HepG2 (cell line): Measurements from ENCODE around the gene AXDND1. TPM values are rescaled to one million over a fixed set of nuclear protein-coding genes. Genes with fewer than 3 reads are reported as not detected.
A peak's percentile ranks its signal among the peaks of the same experiment; 100 is the strongest.

ENCODE experiments used
- ATAC-seq: fragments of 200-7000 bp; cut with Tn5 transposase; 3 replicates; pipeline ENCODE4 v1.9.1; 2020; ENCODE audit warnings: mild to moderate bottlenecking, moderate library complexity
- BruUV-seq: library from RNA; stranded (reverse); fragments of 400-500 nt; replicated peaks from 2 replicates; lab custom pipeline; 2021; lab: Mats Ljungman, UMichigan
- CTCF ChIA-PET: fragments of 300-600 bp; formaldehyde crosslinking; extraction: SDS; loops from one replicate; lab custom pipeline; 2021; ENCODE audit warnings: low total read pairs, inconsistent platforms, low intra/inter-chr PET ratio; lab: Yijun Ruan, JAX
- POLR2A ChIA-PET: fragments of 350-600 bp; sonication (Branson Sonifier 250); formaldehyde crosslinking; loops from one replicate; lab custom pipeline; 2020; ENCODE audit warnings: antibody characterized with exemption, inconsistent platforms; lab: Yijun Ruan, JAX
- DNase-seq: peaks from one replicate; pipeline ENCODE4 v3.0.0-alpha.2; 2015; ENCODE audit warnings: low spot score
- FAIRE-seq: peaks from 3 replicates; lab custom pipeline; 2011; peaks lifted over from hg19 to GRCh38; lab: Jason Lieb, UNC
- H2AFZ ChIP-seq: one replicate; pipeline ENCODE4 v1.6.1; 2011; ENCODE audit warnings: low read length, inconsistent platforms
- H3K27ac ChIP-seq: fragments of 300-600 bp; 3 replicates; pipeline ENCODE4 v1.8.0; 2011; ENCODE audit warnings: mixed run types, mild to moderate bottlenecking, mixed read lengths, low read length, inconsistent platforms; ENCODE audit not compliant: insufficient read depth; ENCODE audit errors: extremely low read length
- H3K27me3 ChIP-seq, 2 experiments: fragments of 200-600 bp in 1 of 2; 2 replicates in 1 of 2; 3 replicates in 1 of 2; pipeline versions ENCODE4 v1.6.0 to v1.8.0; 2011; ENCODE audit warnings: low read length in 2 of 2, mild to moderate bottlenecking in 2 of 2, moderate library complexity in 2 of 2, inconsistent platforms in 1 of 2; ENCODE audit not compliant: insufficient read depth in 2 of 2, control insufficient read depth in 1 of 2
- H3K36me3 ChIP-seq, 2 experiments: fragments of 200-600 bp in 1 of 2; replicated peaks in 1 of 2; 2 replicates in 1 of 2; 3 replicates in 1 of 2; pipeline versions ENCODE4 v1.5.1 to v1.8.0; 2011; ENCODE audit warnings: low read length in 2 of 2, inconsistent platforms in 1 of 2; ENCODE audit not compliant: insufficient read depth in 2 of 2, control insufficient read depth in 1 of 2
- H3K4me1 ChIP-seq: 2 replicates; pipeline ENCODE4 v1.5.1; 2012; ENCODE audit warnings: low read length, inconsistent platforms; ENCODE audit not compliant: insufficient read depth
- H3K4me2 ChIP-seq: 2 replicates; pipeline ENCODE4 v1.6.0; 2011; ENCODE audit warnings: low read depth, low read length, inconsistent platforms
- H3K4me3 ChIP-seq, 3 experiments: fragments of 200-600 bp in 1 of 3; sonication (generic), shearing (Covaris generic) in 1 of 3; replicated peaks in 1 of 3; 2 replicates each; pipeline ENCODE4 v1.5.1; 2011 to 2016; ENCODE audit warnings: low read length in 3 of 3, inconsistent platforms in 2 of 3, low read depth in 2 of 3, mild to moderate bottlenecking in 2 of 3, control low read depth in 1 of 3, mixed read lengths in 1 of 3; ENCODE audit not compliant: insufficient read depth in 1 of 3
- H3K79me2 ChIP-seq: one replicate; pipeline ENCODE4 v1.6.1; 2011; ENCODE audit warnings: low read length, inconsistent platforms; ENCODE audit not compliant: insufficient read depth
- H3K9ac ChIP-seq: 2 replicates; pipeline ENCODE4 v1.6.0; 2011; ENCODE audit warnings: mild to moderate bottlenecking, low read depth, low read length, inconsistent platforms; ENCODE audit not compliant: insufficient read depth
- H3K9me3 ChIP-seq: 2 replicates; pipeline ENCODE4 v1.5.1; 2012; ENCODE audit warnings: mild to moderate bottlenecking, low read length
- H4K20me1 ChIP-seq: 2 replicates; pipeline ENCODE4 v1.6.0; 2011; ENCODE audit warnings: inconsistent platforms, mild to moderate bottlenecking, low read length, moderate library complexity; ENCODE audit not compliant: insufficient read depth
- GABPB1 ChIP-seq: IDR thresholded peaks from 2 replicates; pipeline ENCODE4 v1.6.1; 2016; ENCODE audit warnings: mild to moderate bottlenecking, missing genetic modification reagents, moderate library complexity, missing compliant biosample characterization
- HMGXB4 ChIP-seq, 2 experiments: sonication (generic) in 1 of 2; formaldehyde crosslinking in 1 of 2; IDR thresholded peaks; 2 replicates each; pipeline versions ENCODE4 v1.4.0 to v1.6.1; 2018 to 2020; ENCODE audit warnings: missing genetic modification reagents in 2 of 2, borderline replicate concordance in 1 of 2, low read depth in 1 of 2, mild to moderate bottlenecking in 1 of 2, missing biosample characterization in 1 of 2
- MED8 ChIP-seq: sonication (generic); formaldehyde crosslinking; IDR thresholded peaks from 2 replicates; pipeline ENCODE4 v1.8.1; 2023; ENCODE audit warnings: mild to moderate bottlenecking, missing genetic modification reagents; ENCODE audit not compliant: insufficient replicate concordance
- RBFOX2 ChIP-seq: fragments of 200-400 bp; formaldehyde crosslinking; IDR thresholded peaks from 2 replicates; pipeline ENCODE4 v1.6.1; 2017; ENCODE audit warnings: low read depth, mild to moderate bottlenecking, low read length
- RNF2 ChIP-seq: fragments of 450-650 bp; conservative IDR thresholded peaks from 2 replicates; pipeline ENCODE4 v1.6.1; 2016; ENCODE audit warnings: low read depth
- ZMYM3 ChIP-seq: sonication (generic); formaldehyde crosslinking; IDR thresholded peaks from 2 replicates; pipeline ENCODE4 v1.5.1; 2020; ENCODE audit warnings: mild to moderate bottlenecking, missing genetic modification reagents
- ZNF121 ChIP-seq: sonication (generic); formaldehyde crosslinking; IDR thresholded peaks from 2 replicates; pipeline ENCODE4 v1.5.0; 2020; ENCODE audit warnings: mild to moderate bottlenecking, missing genetic modification reagents
- ZNF160 ChIP-seq: sonication (generic); formaldehyde crosslinking; IDR thresholded peaks from 2 replicates; pipeline ENCODE4 v1.8.0; 2022; ENCODE audit warnings: mild to moderate bottlenecking, inconsistent platforms, missing genetic modification reagents
- ZNF235 ChIP-seq: sonication (generic); formaldehyde crosslinking; IDR thresholded peaks from 2 replicates; pipeline ENCODE4 v1.8.1; 2023; ENCODE audit warnings: mild to moderate bottlenecking, missing genetic modification reagents, borderline replicate concordance
- ZNF460 ChIP-seq: sonication (generic); formaldehyde crosslinking; IDR thresholded peaks from 2 replicates; pipeline ENCODE4 v1.5.1; 2020; ENCODE audit warnings: missing genetic modification reagents, mild to moderate bottlenecking, borderline replicate concordance
- ZNF598 ChIP-seq: sonication (generic); formaldehyde crosslinking; IDR thresholded peaks from 2 replicates; pipeline ENCODE4 v1.5.1; 2020; ENCODE audit warnings: mild to moderate bottlenecking, missing genetic modification reagents, borderline replicate concordance
- WGBS: methylation state at CpG from one replicate; pipeline ENCODE4 v1.1.6; 2017; ENCODE audit warnings: low lambda C conversion rate; 5-methylcytosine and 5-hydroxymethylcytosine counted together
- in situ Hi-C: cut with HindIII; loops from 2 replicates; pipeline ENCODE4 v1.10.0; 2017; ENCODE audit warnings: low pct_unique_long_range_greater_than_20kb; ENCODE audit not compliant: extremely low pct_ligation_motif_present
- intact Hi-C: fragments of 100-400 bp; cut with micrococcal nuclease; formaldehyde crosslinking; loops from one replicate; pipeline ENCODE4 v1.10.0; 2022; ENCODE audit not compliant: unreplicated experiment
- polyA plus RNA-seq, 8 experiments: library from polyadenylated mRNA; depleted of rRNA in 3 of 8; stranded (reverse) in 7 of 8; unstranded in 1 of 8; fragments of >200 nt; fragmentation: Illumina TruSeq in 4 of 8; extraction: Trizol in 4 of 8; gene quantifications; 2 replicates each; pipeline versions ENCODE4 v1.2.1 to v1.2.3, GENCODE V29; 2011 to 2016; ENCODE audit warnings: low read depth in 4 of 8, missing spikeins in 1 of 8, mixed read lengths in 1 of 8; ENCODE audit not compliant: insufficient read depth in 1 of 8
- total RNA-seq, 5 experiments: library from RNA; depleted of rRNA; stranded (reverse); fragments of >200 nt; fragmentation: Illumina TruSeq; extraction: Trizol; gene quantifications; 2 replicates each; pipeline ENCODE4 v1.2.3, GENCODE V29; 2016; ENCODE audit warnings: low read depth in 1 of 5

AXDND1 gene
- total and polyA plus RNA-seq, 2 of the 13 experiments (the other 11 are each of a cell fraction or from before 2014, with no cell fraction given), result 0.15 to 0.40 TPM

DNA sequence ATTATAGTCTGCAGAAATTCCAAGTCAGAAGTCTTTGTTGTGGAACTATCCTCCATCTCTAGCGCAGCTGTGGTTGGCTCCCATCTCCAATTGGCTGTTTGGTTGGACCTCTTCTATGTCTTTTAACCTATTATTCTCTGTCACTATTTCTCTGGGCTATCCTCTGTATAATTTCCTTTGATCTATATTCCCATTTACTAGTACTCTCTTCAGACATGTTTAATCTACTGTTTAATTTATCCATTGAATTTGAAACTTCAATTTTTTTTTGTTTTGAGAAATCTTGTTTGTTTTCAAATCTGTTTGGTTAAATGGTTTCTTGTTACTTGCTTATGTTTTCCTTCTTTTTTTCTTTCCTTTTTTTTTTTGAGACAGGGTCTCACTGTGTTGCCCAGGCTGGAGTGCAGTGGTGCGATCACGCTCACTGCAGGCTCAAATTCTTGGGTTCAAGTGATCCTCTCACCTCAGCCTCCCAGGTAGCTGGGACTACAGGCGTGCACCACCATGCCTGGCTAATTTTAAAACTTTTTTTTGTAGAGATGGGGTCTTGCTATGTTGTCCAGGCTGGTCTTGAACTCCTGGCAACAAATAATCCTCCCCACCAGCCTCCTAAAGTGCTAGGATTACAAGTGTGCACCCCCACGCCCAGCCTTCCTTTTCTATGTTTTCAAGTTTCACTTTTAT lies 44.1 kb upstream of the AXDND1 start:
- no peak for FAIRE-seq
- in situ Hi-C loops, result no loop called here
- Histone ChIP-seq H3K9me3 (no peaks in the 10 kb centered on the region), H3K27me3 (no peaks in the 10 kb centered on the region), H3K4me1 (no peaks in the 10 kb centered on the region), H3K27ac (no peak overlapping the region), H3K9ac (no peak overlapping the region), H4K20me1 (no peaks in the 10 kb centered on the region), H3K79me2 (peaks cover 10% of the 10 kb centered on the region), H3K36me3 (peaks cover 1 to 25% of the 10 kb centered on the region in 2 experiments; a peak in 4 of 5 replicates), H3K4me3 (no peak overlapping the region), H3K4me2 (no peak overlapping the region), H2AFZ (no peak overlapping the region)
- ChIA-PET POLR2A (no interaction called here), CTCF (no interaction called here)
- WGBS, result 96% methylated on average over 5 of the region's 5 CpGs
- TF ChIP-seq GABPB1 (CRISPR knock-in tag) (no peak), ZNF121 (CRISPR knock-in tag) (peak; percentile 67; the same call in 1 of the 2 replicates), MED8 (CRISPR knock-in tag) (no peak), ZNF598 (CRISPR knock-in tag) (no peak), RBFOX2 (no peak)
- intact Hi-C loops, result no loop called here
- DNase-seq, result no peak
- no TSS peak for BruUV-seq
- no peak for ATAC-seq

DNA sequence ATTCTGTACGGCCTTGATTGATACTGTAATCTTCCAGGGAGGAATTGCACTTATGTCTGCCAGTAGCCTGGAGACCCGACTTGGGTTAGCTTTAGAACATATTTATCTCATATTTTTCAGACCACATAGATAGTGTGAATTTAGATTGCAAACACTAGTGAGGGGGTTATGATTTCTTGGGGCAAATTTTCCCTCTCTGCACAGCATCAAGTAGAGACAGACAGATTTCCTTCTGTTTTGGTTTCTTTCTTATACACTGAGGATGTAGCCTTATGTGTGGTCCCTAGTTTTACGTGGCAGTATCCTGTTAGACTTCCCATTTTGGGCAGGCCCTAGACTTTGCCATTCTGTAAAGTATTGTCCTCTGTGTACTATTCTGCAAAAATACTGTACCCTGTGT lies 43.2 kb upstream of the AXDND1 start:
- BruUV-seq, result no TSS peak
- in situ Hi-C loops, result no loop called here
- Histone ChIP-seq H3K27ac (no peak overlapping the region), H4K20me1 (no peaks in the 10 kb centered on the region), H3K4me3 (no peak overlapping the region), H3K4me2 (no peak overlapping the region), H3K9me3 (no peaks in the 10 kb centered on the region), H3K79me2 (peaks cover 10% of the 10 kb centered on the region), H3K36me3 (peaks cover 1 to 25% of the 10 kb centered on the region in 2 experiments; a peak in 4 of 5 replicates), H2AFZ (no peak overlapping the region), H3K9ac (no peak overlapping the region), H3K4me1 (no peaks in the 10 kb centered on the region), H3K27me3 (no peaks in the 10 kb centered on the region)
- POLR2A ChIA-PET, result no interaction called here
- WGBS, result 98% methylated on average over 3 of the region's 3 CpGs
- DNase-seq (no peak), FAIRE-seq (no peak), ATAC-seq (no peak)
- intact Hi-C loops, result no loop called here
- CTCF ChIA-PET, result no interaction called here
- TF ChIP-seq HMGXB4 (CRISPR knock-in tag; IDR thresholded peaks at IDR 0.05; ENCODE audit: borderline replicate concordance in 1 of 2, low read depth in 1 of 2) (no peak), ZNF160 (CRISPR knock-in tag) (no peak), ZNF460 (no peak), ZNF235 (CRISPR knock-in tag) (no peak), RNF2 (no peak), ZMYM3 (no peak)
